ENCODE measurements around the gene NECTIN2.
"Not testable (repeated sequence)": the region's sequence is repeated elsewhere in the genome, so short reads cannot be mapped to it uniquely, and the experiment has no call there.

The NECTIN2 gene

GRCh38 chr19:44875666-44876451, 29.8 kb downstream of the NECTIN2 start:
- peaks cover 42 to 48% of the 10 kb centered on the region in 2 donors for H3K36me3 ChIP-seq (ENCODE audit: control insufficient read depth in 2 of 2, insufficient read depth in 2 of 2, low read length in 2 of 2)

GRCh38 chr19:44876930-44877535, 30.9 kb downstream of the NECTIN2 start:
- H3K27me3 ChIP-seq (ENCODE audit: control insufficient read depth in 1 of 2, insufficient read depth in 2 of 2, low read length in 2 of 2), result no peaks in the 10 kb centered on the region
- H3K27ac ChIP-seq (ENCODE audit: low read length), result no peak overlapping the region
- peaks cover 36 to 42% of the 10 kb centered on the region in 2 donors for H3K36me3 ChIP-seq (ENCODE audit: control insufficient read depth in 2 of 2, insufficient read depth in 2 of 2, low read length in 2 of 2)
- H3K9me3 ChIP-seq (ENCODE audit: control insufficient read depth in 2 of 2, low read length in 2 of 2), result no peaks in the 10 kb centered on the region
- H3K4me1 ChIP-seq (ENCODE audit: control insufficient read depth, insufficient read depth, low read length), result no peaks in the 10 kb centered on the region
- no peak overlapping the region for H3K9ac ChIP-seq (ENCODE audit: low read length in 2 of 2)
- no peak overlapping the region for H3K4me3 ChIP-seq (ENCODE audit: low read length in 2 of 2)

More at GRCh38 chr19:44875666-44876451, 29.8 kb downstream of the NECTIN2 start:
- no peaks in the 10 kb centered on the region for H3K27me3 ChIP-seq (ENCODE audit: control insufficient read depth in 1 of 2, insufficient read depth in 2 of 2, low read length in 2 of 2)
- no peaks in the 10 kb centered on the region for H3K9me3 ChIP-seq (ENCODE audit: control insufficient read depth in 2 of 2, low read length in 2 of 2)
- H3K27ac ChIP-seq (ENCODE audit: low read length), result no peak overlapping the region
- H3K4me3 ChIP-seq (ENCODE audit: low read length in 2 of 2), result no peak overlapping the region
- no peak overlapping the region for H3K9ac ChIP-seq (ENCODE audit: low read length in 2 of 2)
- H3K4me1 ChIP-seq (ENCODE audit: control insufficient read depth, insufficient read depth, low read length), result no peaks in the 10 kb centered on the region

GRCh38 chr19:44878120-44878865, 32.2 kb downstream of the NECTIN2 start:
- no peaks in the 10 kb centered on the region for H3K4me1 ChIP-seq (ENCODE audit: control insufficient read depth, insufficient read depth, low read length)
- H3K4me3 ChIP-seq (ENCODE audit: low read length in 2 of 2), result no peak overlapping the region
- no peaks in the 10 kb centered on the region for H3K9me3 ChIP-seq (ENCODE audit: control insufficient read depth in 2 of 2, low read length in 2 of 2)
- no peaks in the 10 kb centered on the region for H3K27me3 ChIP-seq (ENCODE audit: control insufficient read depth in 1 of 2, insufficient read depth in 2 of 2, low read length in 2 of 2)
- peaks cover 26 to 32% of the 10 kb centered on the region in 2 donors for H3K36me3 ChIP-seq (ENCODE audit: control insufficient read depth in 2 of 2, insufficient read depth in 2 of 2, low read length in 2 of 2)
- H3K9ac ChIP-seq (ENCODE audit: low read length in 2 of 2), result no peak overlapping the region
- H3K27ac ChIP-seq (ENCODE audit: low read length), result no peak overlapping the region

DNA sequence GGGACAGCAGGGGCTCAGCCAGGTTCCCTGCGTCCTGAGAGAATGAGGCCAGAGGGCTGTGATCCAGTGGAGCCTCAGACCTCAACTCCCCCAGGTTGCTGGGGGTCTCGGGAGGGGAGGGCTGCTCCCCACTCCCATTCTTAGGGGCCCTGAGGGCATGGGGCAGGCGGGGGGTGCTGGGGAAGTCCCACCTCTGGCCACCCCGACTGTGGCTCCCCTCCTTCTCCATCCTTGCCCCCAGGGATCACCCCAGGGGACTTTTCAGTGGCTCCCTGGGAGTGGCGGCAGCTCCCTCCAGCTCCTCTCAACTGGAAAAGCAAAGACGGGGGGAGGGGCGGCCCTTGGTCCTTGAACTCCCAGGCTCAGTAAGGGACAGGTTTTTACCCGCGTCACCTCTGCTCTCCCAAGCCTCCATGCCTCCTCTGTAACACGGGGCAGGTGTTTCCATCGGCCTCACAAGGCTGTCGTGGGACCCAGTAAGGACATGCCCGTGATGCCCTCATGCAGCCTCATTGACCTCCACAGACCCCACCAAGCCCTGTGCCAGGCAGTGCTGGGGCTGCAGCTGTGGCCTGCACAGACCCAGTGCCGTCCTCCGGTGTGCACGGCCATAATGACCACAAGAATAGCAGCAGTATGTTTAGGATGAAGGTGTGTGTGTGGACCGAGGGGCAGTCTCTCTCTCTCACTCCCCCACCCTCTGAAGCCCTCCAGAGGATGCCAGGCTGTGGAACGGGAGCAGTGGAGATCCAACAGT, 33.4 kb downstream of the NECTIN2 start:
- Histone ChIP-seq H3K4me1 (ENCODE audit: control insufficient read depth, insufficient read depth, low read length) (no peaks in the 10 kb centered on the region), H3K4me3 (ENCODE audit: low read length in 2 of 2) (no peak overlapping the region), H3K36me3 (ENCODE audit: control insufficient read depth in 2 of 2, insufficient read depth in 2 of 2, low read length in 2 of 2) (peaks cover 21 to 23% of the 10 kb centered on the region in 2 donors), H3K27ac (ENCODE audit: low read length) (no peak overlapping the region), H3K9ac (ENCODE audit: low read length in 2 of 2) (no peak overlapping the region), H3K27me3 (ENCODE audit: control insufficient read depth in 1 of 2, insufficient read depth in 2 of 2, low read length in 2 of 2) (no peaks in the 10 kb centered on the region), H3K9me3 (ENCODE audit: control insufficient read depth in 2 of 2, low read length in 2 of 2) (no peaks in the 10 kb centered on the region)

- Histone ChIP-seq H3K4me1 (ENCODE audit: control insufficient read depth, insufficient read depth, low read length) (no peaks in the 10 kb centered on the region), H3K27ac (ENCODE audit: low read length) (no peak overlapping the region), H3K36me3 (ENCODE audit: control insufficient read depth in 2 of 2, insufficient read depth in 2 of 2, low read length in 2 of 2) (peaks cover 5 to 14% of the 10 kb centered on the region in 2 donors), H3K4me3 (ENCODE audit: low read length in 2 of 2) (no peak overlapping the region), H3K9me3 (ENCODE audit: control insufficient read depth in 2 of 2, low read length in 2 of 2) (no peaks in the 10 kb centered on the region), H3K27me3 (ENCODE audit: control insufficient read depth in 1 of 2, insufficient read depth in 2 of 2, low read length in 2 of 2) (no peaks in the 10 kb centered on the region), H3K9ac (ENCODE audit: low read length in 2 of 2) (no peak overlapping the region)
Observed at GRCh38 chr19:44882063-44882462, 36.0 kb downstream of the NECTIN2 start.

DNA sequence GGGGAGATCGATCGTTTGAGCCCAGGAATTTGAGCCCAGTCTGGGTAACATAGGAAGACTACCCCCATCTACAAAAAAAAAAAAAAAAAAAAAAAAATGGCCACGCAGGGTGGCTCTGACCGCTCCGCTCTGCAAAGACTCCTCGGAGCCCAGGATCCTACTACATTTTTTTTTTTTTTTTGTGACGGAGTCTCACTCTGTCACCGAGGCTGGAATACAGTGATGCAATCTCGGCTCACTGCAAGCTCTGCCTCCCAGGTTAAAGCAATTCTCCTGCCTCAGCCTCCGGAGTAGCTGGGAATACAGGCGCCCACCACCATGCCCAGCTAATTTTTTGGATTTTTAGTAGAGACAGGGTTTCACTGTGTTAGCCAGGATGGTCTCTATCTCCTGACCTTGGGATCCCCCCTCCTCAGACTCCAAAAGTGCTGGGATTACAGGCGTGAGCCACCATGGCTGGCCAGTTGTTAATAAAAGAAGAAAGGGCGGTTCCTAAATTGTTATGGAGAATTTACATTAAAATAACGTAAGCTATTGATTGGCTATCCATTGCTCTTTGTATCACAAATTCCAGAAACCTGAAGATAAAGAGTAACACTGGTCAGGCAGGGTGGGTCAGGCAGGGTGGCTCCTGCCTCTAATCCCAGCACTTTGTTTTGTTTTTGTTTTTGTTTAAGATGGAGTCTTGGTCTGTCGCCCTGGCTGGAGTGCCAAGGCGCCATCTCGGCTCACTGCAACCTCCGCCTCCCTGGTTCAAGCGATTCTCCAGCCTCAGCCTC, 36.7 kb downstream of the NECTIN2 start:
- not testable (repeated sequence) for H3K4me3 ChIP-seq (ENCODE audit: low read length in 2 of 2); H3K4me1 ChIP-seq (ENCODE audit: control insufficient read depth, insufficient read depth, low read length); H3K27me3 ChIP-seq (ENCODE audit: control insufficient read depth in 1 of 2, insufficient read depth in 2 of 2, low read length in 2 of 2); H3K9ac ChIP-seq (ENCODE audit: low read length in 2 of 2); H3K27ac ChIP-seq (ENCODE audit: low read length); H3K9me3 ChIP-seq (ENCODE audit: control insufficient read depth in 2 of 2, low read length in 2 of 2)
- H3K36me3 ChIP-seq (ENCODE audit: control insufficient read depth in 2 of 2, insufficient read depth in 2 of 2, low read length in 2 of 2), result peaks cover 3 to 15% of the 10 kb centered on the region in 2 donors

DNA sequence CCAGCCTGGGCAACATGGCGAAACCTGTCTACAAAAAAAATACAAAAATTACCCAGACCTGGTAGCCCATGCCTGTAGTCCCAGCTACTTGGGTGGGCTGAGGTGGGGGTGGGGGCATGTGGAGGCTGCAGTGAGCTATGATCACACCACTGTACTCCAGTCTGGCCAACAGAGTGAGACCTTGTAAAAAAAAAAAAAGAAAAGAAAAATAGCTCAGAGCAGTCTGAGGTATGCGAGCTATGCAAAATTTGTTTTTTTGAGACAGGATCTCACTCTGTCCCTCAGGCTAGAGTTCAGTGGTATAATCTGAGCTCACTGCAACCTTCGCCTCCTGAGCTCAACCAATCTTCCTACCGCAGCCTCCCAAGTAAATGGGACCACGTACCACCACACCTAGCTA, 37.8 kb downstream of the NECTIN2 start:
- Histone ChIP-seq H3K27ac (ENCODE audit: low read length) (no peak overlapping the region), H3K27me3 (ENCODE audit: control insufficient read depth in 1 of 2, insufficient read depth in 2 of 2, low read length in 2 of 2) (no peaks in the 10 kb centered on the region), H3K4me3 (ENCODE audit: low read length in 2 of 2) (no peak overlapping the region), H3K9me3 (ENCODE audit: control insufficient read depth in 2 of 2, low read length in 2 of 2) (no peaks in the 10 kb centered on the region), H3K36me3 (ENCODE audit: control insufficient read depth in 2 of 2, insufficient read depth in 2 of 2, low read length in 2 of 2) (peaks cover 8 to 20% of the 10 kb centered on the region in 2 donors), H3K4me1 (ENCODE audit: control insufficient read depth, insufficient read depth, low read length) (no peaks in the 10 kb centered on the region), H3K9ac (ENCODE audit: low read length in 2 of 2) (no peak overlapping the region)

- Histone ChIP-seq H3K4me3 (ENCODE audit: low read length in 2 of 2) (no peak overlapping the region), H3K27me3 (ENCODE audit: control insufficient read depth in 1 of 2, insufficient read depth in 2 of 2, low read length in 2 of 2) (no peaks in the 10 kb centered on the region), H3K9me3 (ENCODE audit: control insufficient read depth in 2 of 2, low read length in 2 of 2) (no peaks in the 10 kb centered on the region), H3K27ac (ENCODE audit: low read length) (no peak overlapping the region), H3K36me3 (ENCODE audit: control insufficient read depth in 2 of 2, insufficient read depth in 2 of 2, low read length in 2 of 2) (peaks cover 8 to 19% of the 10 kb centered on the region in 2 donors), H3K9ac (ENCODE audit: low read length in 2 of 2) (no peak overlapping the region), H3K4me1 (ENCODE audit: control insufficient read depth, insufficient read depth, low read length) (peaks cover 1% of the 10 kb centered on the region)
Observed at GRCh38 chr19:44884566-44884965, 38.5 kb downstream of the NECTIN2 start.

DNA sequence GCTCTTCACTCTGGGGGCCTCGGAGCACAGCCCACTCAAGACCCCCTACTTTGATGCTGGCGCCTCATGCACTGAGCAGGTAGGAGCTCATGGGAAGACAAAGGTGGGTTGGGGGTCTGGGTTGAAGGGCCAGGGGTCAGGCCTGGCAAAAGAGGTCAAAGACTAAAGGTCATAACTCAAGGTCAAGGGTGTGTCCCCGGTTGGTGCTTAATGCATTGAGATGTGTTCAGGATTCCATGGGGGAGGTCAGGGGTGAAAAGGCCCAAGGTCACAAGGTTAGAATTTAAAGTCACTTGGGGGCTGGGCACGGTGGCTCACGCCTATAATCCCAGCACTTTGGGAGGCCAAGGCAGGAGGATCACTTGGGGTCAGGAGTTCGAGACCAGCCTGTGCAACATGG, 40.0 kb downstream of the NECTIN2 start:
- no peaks in the 10 kb centered on the region for H3K27me3 ChIP-seq (ENCODE audit: control insufficient read depth in 1 of 2, insufficient read depth in 2 of 2, low read length in 2 of 2)
- H3K4me1 ChIP-seq (ENCODE audit: control insufficient read depth, insufficient read depth, low read length), result peaks cover 8% of the 10 kb centered on the region
- peaks cover 8 to 19% of the 10 kb centered on the region in 2 donors for H3K36me3 ChIP-seq (ENCODE audit: control insufficient read depth in 2 of 2, insufficient read depth in 2 of 2, low read length in 2 of 2)
- H3K9ac ChIP-seq (ENCODE audit: low read length in 2 of 2), result no peak overlapping the region
- no peaks in the 10 kb centered on the region for H3K9me3 ChIP-seq (ENCODE audit: control insufficient read depth in 2 of 2, low read length in 2 of 2)
- no peak overlapping the region for H3K27ac ChIP-seq (ENCODE audit: low read length)
- H3K4me3 ChIP-seq (ENCODE audit: low read length in 2 of 2), result no peak overlapping the region

- peaks cover 9 to 20% of the 10 kb centered on the region in 2 donors for H3K36me3 ChIP-seq (ENCODE audit: control insufficient read depth in 2 of 2, insufficient read depth in 2 of 2, low read length in 2 of 2)
- no peak overlapping the region for H3K9ac ChIP-seq (ENCODE audit: low read length in 2 of 2)
- H3K4me3 ChIP-seq (ENCODE audit: low read length in 2 of 2), result no peak overlapping the region
- no peaks in the 10 kb centered on the region for H3K9me3 ChIP-seq (ENCODE audit: control insufficient read depth in 2 of 2, low read length in 2 of 2)
- peaks cover 21% of the 10 kb centered on the region for H3K4me1 ChIP-seq (ENCODE audit: control insufficient read depth, insufficient read depth, low read length)
- H3K27ac ChIP-seq (ENCODE audit: low read length), result no peak overlapping the region
- no peaks in the 10 kb centered on the region for H3K27me3 ChIP-seq (ENCODE audit: control insufficient read depth in 1 of 2, insufficient read depth in 2 of 2, low read length in 2 of 2)
Observed at GRCh38 chr19:44887648-44888047, 41.6 kb downstream of the NECTIN2 start.
